SH-SY5Y (cell line): ENCODE measurements around the gene RYR1.

Experiments
- GATA2 ChIP-seq: IDR thresholded peaks from 2 replicates; pipeline ENCODE4 v1.6.1; 2011; ENCODE audit warnings: mild to moderate bottlenecking, low read depth, low read length
- GATA3 ChIP-seq: IDR thresholded peaks from 2 replicates; pipeline ENCODE4 v1.6.1; 2011; ENCODE audit warnings: low read depth, mild to moderate bottlenecking, low read length, moderate library complexity

RYR1 gene

GRCh38 chr19:38618590-38619360 lies 185.3 kb downstream of the RYR1 start, which contains the start of gene EIF3K:
EIF3K (plus strand) TSS chr19:38619188; CDS start chr19:38619269, 81 bp downstream.
- no peak for TF ChIP-seq GATA3

GRCh38 chr19:38619361-38620174 lies 186.1 kb downstream of the RYR1 start:
- TF ChIP-seq GATA2 = no peak
- no peak for TF ChIP-seq GATA3

- no peak for TF ChIP-seq GATA2
These were observed 191.3 kb downstream of the RYR1 start for GRCh38 chr19:38624822-38625221.

- TF ChIP-seq GATA3 = no peak
- no peak for TF ChIP-seq GATA2
These were observed 192.9 kb downstream of the RYR1 start for GRCh38 chr19:38626401-38626800.

GRCh38 chr19:38629568-38629967 lies 196.1 kb downstream of the RYR1 start:
- TF ChIP-seq GATA3 (no peak), GATA2 (no peak)

- TF ChIP-seq GATA2 (no peak), GATA3 (no peak)
These were observed 199.2 kb downstream of the RYR1 start for GRCh38 chr19:38632476-38633213.

- no peak for TF ChIP-seq GATA2
- no peak for TF ChIP-seq GATA3
These were observed 201.4 kb downstream of the RYR1 start for GRCh38 chr19:38634757-38635482.

GRCh38 chr19:38635483-38636399 lies 202.2 kb downstream of the RYR1 start:
- TF ChIP-seq GATA2 = no peak
- no peak for TF ChIP-seq GATA3
